Measurements from ENCODE around the gene MBP. TPM values are rescaled to one million over a fixed set of nuclear protein-coding genes. Genes with fewer than 3 reads are reported as not detected.
A peak's percentile ranks its signal among the peaks of the same experiment; 100 is the strongest.

MBP gene
- total RNA-seq, 4 donors from 2014 or later: 28.6 to 55.0 (median 50.4) TPM

- Histone ChIP-seq H3K4me1 (peaks cover 63 to 64% of the 10 kb centered on the region in 2 donors), H3K27me3 (no peaks in the 10 kb centered on the region), H3K9me3 (no peaks in the 10 kb centered on the region), H3K4me3 (peak overlapping the region in 1 of 4 donors; percentile 25), H3K36me3 (no peaks in the 10 kb centered on the region), H3K27ac (peak overlapping the region; percentile 81 to 90 (median 84))
- intact Hi-C loops (cut with DNase I; ENCODE audit: low total_unique reads): loop anchor here (2.0 kb wide), 2 partner anchors 31 to 79 kb away; partner anchors contain the start of gene MBP
- in situ Hi-C loops (cut with MboI; ENCODE audit: low sequenced_read_pairs in 4 of 4): loop anchor here (5.0 to 25.0 kb wide), 4 partner anchors 42 to 158 kb away; no protein-coding TSS in a partner anchor
- TF ChIP-seq POLR2A (IDR thresholded peaks at IDR 0.05): no peak
- no peak for TF ChIP-seq CTCF (IDR thresholded peaks at IDR 0.05 in 4 of 5, conservative IDR thresholded peaks at IDR 0.05 in 1 of 5)
- DNase-seq: no peak
- ATAC-seq: no peak
Measured at GRCh38 chr18:77054288-77054605, 78.3 kb downstream of the MBP start.

GRCh38 chr18:77053616-77054287 is 78.8 kb downstream of the MBP start:
- no peak for ATAC-seq
- H3K36me3 ChIP-seq: no peaks in the 10 kb centered on the region
- peaks cover 60 to 62% of the 10 kb centered on the region in 2 donors for H3K4me1 ChIP-seq
- H3K4me3 ChIP-seq: peak overlapping the region in 1 of 4 donors; percentile 25
- intact Hi-C loops (cut with DNase I; ENCODE audit: low total_unique reads): loop anchor here (2.0 kb wide), 3 partner anchors 31 to 79 kb away; partner anchors contain the start of gene MBP
- H3K27ac ChIP-seq: peak overlapping the region; percentile 81 to 90 (median 84)
- DNase-seq: no peak
- no peaks in the 10 kb centered on the region for H3K27me3 ChIP-seq
- H3K9me3 ChIP-seq: no peaks in the 10 kb centered on the region
- in situ Hi-C loops (cut with MboI; ENCODE audit: low sequenced_read_pairs in 4 of 4): loop anchor here (5.0 to 25.0 kb wide), 4 partner anchors 41 to 159 kb away; no protein-coding TSS in a partner anchor
- TF ChIP-seq CTCF (IDR thresholded peaks at IDR 0.05 in 4 of 5, conservative IDR thresholded peaks at IDR 0.05 in 1 of 5) (no peak), POLR2A (IDR thresholded peaks at IDR 0.05) (no peak)

DNA sequence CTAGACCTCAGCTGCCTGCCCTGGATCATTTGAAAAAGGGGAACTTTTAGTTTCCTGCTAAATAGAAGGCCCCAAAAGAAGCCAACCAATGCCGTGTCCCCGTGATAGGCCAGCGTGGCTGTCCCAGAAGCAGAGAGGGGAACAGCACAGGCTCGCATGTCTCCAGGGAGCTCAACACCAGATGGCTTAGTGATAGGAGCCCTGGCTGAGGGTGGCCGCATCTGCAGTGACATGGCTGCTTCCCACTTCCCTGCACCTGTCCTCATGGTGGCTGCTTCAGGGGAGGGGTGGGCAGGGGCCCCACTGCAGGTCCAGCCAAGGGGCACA is 79.6 kb downstream of the MBP start:
- intact Hi-C loops (cut with DNase I; ENCODE audit: low total_unique reads) (loop anchor here (2.0 kb wide), 1 partner anchor 38 kb away; no protein-coding TSS in a partner anchor), in situ Hi-C loops (cut with MboI; ENCODE audit: low sequenced_read_pairs in 4 of 4) (loop anchor here (5.0 to 25.0 kb wide), 4 partner anchors 41 to 159 kb away; no protein-coding TSS in a partner anchor)
- no peak for DNase-seq
- Histone ChIP-seq H3K27ac (peak overlapping the region; percentile 45 to 84 (median 65)), H3K27me3 (no peaks in the 10 kb centered on the region), H3K4me1 (peaks cover 52 to 54% of the 10 kb centered on the region in 2 donors), H3K9me3 (no peaks in the 10 kb centered on the region), H3K4me3 (no peak overlapping the region), H3K36me3 (no peaks in the 10 kb centered on the region)
- no peak for ATAC-seq
- TF ChIP-seq POLR2A (IDR thresholded peaks at IDR 0.05) (no peak), CTCF (IDR thresholded peaks at IDR 0.05 in 4 of 5, conservative IDR thresholded peaks at IDR 0.05 in 1 of 5) (no peak)

DNA sequence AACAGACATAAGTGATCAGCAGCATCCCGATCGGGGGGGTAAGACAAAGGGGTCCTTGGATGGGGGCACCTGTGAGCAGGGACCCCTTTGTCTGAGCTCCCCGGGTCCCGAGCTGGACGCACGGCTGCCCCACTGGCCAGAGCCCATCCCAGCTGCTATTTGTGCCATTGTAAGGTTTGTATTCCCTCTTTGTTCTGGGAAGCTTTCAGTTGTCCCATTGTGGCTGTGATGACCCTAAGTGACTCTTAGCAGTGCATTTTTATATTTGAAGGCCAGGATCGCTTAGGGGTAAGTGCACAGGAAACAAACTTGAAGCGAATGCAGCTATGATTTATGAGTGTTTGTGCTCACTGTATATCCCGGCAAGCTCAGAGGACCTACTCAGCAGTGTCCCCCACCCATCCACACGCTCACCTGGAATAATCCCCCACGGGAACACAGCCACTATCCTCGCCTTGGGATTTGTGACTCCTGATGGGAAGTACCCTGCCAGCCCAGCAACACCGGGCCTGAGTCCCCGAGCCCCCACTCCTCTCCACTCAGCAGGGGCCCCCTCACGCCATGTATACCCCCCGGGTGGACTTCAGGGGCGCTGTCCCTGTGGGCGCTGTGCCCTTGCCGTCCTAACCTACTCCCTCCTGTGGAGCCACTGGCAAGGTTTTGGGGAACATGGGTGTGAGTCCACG is 80.1 kb downstream of the MBP start:
- Histone ChIP-seq H3K27me3 (no peaks in the 10 kb centered on the region), H3K36me3 (no peaks in the 10 kb centered on the region), H3K27ac (peak overlapping the region; percentile 45 to 84 (median 65)), H3K9me3 (no peaks in the 10 kb centered on the region), H3K4me1 (peaks cover 51 to 52% of the 10 kb centered on the region in 2 donors), H3K4me3 (no peak overlapping the region)
- DNase-seq (no peak), ATAC-seq (no peak)
- TF ChIP-seq POLR2A (IDR thresholded peaks at IDR 0.05): no peak
- no peak for TF ChIP-seq CTCF (IDR thresholded peaks at IDR 0.05 in 4 of 5, conservative IDR thresholded peaks at IDR 0.05 in 1 of 5)
- intact Hi-C loops (cut with DNase I; ENCODE audit: low total_unique reads): loop anchor here (2.0 kb wide), 1 partner anchor 38 kb away; no protein-coding TSS in a partner anchor
- in situ Hi-C loops (cut with MboI; ENCODE audit: low sequenced_read_pairs in 4 of 4): loop anchor here (5.0 to 25.0 kb wide), 4 partner anchors 40 to 160 kb away; no protein-coding TSS in a partner anchor

Data from gastrocnemius medialis (tissue), 4 donors.